GM12878 (cell line): Measurements from ENCODE around the gene VCAM1. TPM values are rescaled to one million over a fixed set of nuclear protein-coding genes. Genes with fewer than 3 reads are reported as not detected.

Experiments
- ATAC-seq: fragments of 200-7000 bp; cut with Tn5 transposase; 3 replicates; pipeline ENCODE4 v1.9.1; 2020; ENCODE audit warnings: mild to moderate bottlenecking, moderate library complexity
- BruUV-seq: library from RNA; stranded (reverse); fragments of 400-500 nt; replicated peaks from 2 replicates; lab custom pipeline; 2021; lab: Mats Ljungman, UMichigan
- CTCF ChIA-PET: fragments of 300-600 bp; sonication (Branson Sonifier 250); formaldehyde crosslinking; extraction: SDS; loops from one replicate; lab custom pipeline; 2021; ENCODE audit warnings: inconsistent platforms; lab: Yijun Ruan, JAX
- POLR2A ChIA-PET: fragments of 350-600 bp; formaldehyde crosslinking; extraction: SDS; loops from one replicate; lab custom pipeline; 2021; ENCODE audit warnings: inconsistent platforms; lab: Charles Lee
- RAD21 ChIA-PET: fragments of 300-600 bp; sonication (Branson Sonifier 250); formaldehyde crosslinking; loops from one replicate; lab custom pipeline; 2023; ENCODE audit warnings: antibody characterized with exemption; ENCODE audit not compliant: unreplicated experiment; lab: Charles Lee
- SMC1A ChIA-PET: fragments of 300-600 bp; sonication (Branson Sonifier 250); formaldehyde crosslinking; loops from one replicate; lab custom pipeline; 2023; ENCODE audit not compliant: unreplicated experiment, uncharacterized antibody; lab: Charles Lee
- DNase-seq: peaks from one replicate; pipeline ENCODE4 v3.0.0-alpha.2; 2011; ENCODE audit warnings: low read depth, low spot score
- FAIRE-seq: peaks from 3 replicates; lab custom pipeline; 2011; peaks lifted over from hg19 to GRCh38; lab: Jason Lieb, UNC
- H2AFZ ChIP-seq: 2 replicates; pipeline ENCODE4 v1.6.0; 2011; ENCODE audit warnings: low read depth, low read length, control low read depth; ENCODE audit not compliant: control insufficient read depth
- H3K27ac ChIP-seq: 2 replicates; pipeline ENCODE4 v1.5.1; 2011; ENCODE audit warnings: control low read depth; ENCODE audit not compliant: control insufficient read depth, insufficient read depth
- H3K27me3 ChIP-seq, 2 experiments: replicated peaks in 1 of 2; 2 replicates each; pipeline versions ENCODE4 v1.6.0 to v1.6.1; 2011; ENCODE audit warnings: low read length in 1 of 2; ENCODE audit not compliant: control insufficient read depth in 2 of 2, insufficient read depth in 2 of 2
- H3K36me3 ChIP-seq, 2 experiments: 2 replicates each; pipeline ENCODE4 v1.5.1; 2011; ENCODE audit warnings: low read length in 1 of 2; ENCODE audit not compliant: control insufficient read depth in 2 of 2, insufficient read depth in 2 of 2
- H3K4me1 ChIP-seq: 2 replicates; pipeline ENCODE4 v1.6.1; 2011; ENCODE audit warnings: mild to moderate bottlenecking, low read length, moderate library complexity, mixed read lengths; ENCODE audit not compliant: control insufficient read depth, insufficient read depth
- H3K4me2 ChIP-seq: 2 replicates; pipeline ENCODE4 v1.6.0; 2011; ENCODE audit warnings: control low read depth; ENCODE audit not compliant: control insufficient read depth, insufficient read depth
- H3K4me3 ChIP-seq: fragments of 200-600 bp; sonication (generic); 2 replicates; pipeline ENCODE4 v1.5.1; 2016
- H3K79me2 ChIP-seq: 2 replicates; pipeline ENCODE4 v1.6.0; 2011; ENCODE audit warnings: low read length; ENCODE audit not compliant: control insufficient read depth, insufficient read depth
- H3K9ac ChIP-seq: 2 replicates; pipeline ENCODE4 v1.8.0; 2011; ENCODE audit warnings: low read length, control low read depth, mixed read lengths; ENCODE audit not compliant: control insufficient read depth, insufficient read depth
- H3K9me3 ChIP-seq: replicated peaks from 3 replicates; pipeline ENCODE4 v1.5.1; 2011; ENCODE audit warnings: mild to moderate bottlenecking, low read length; ENCODE audit not compliant: control insufficient read depth, insufficient read depth
- H4K20me1 ChIP-seq: 2 replicates; pipeline ENCODE4 v1.6.0; 2011; ENCODE audit not compliant: control insufficient read depth, insufficient read depth
- CEBPZ ChIP-seq: fragments of 150-350 bp; IDR thresholded peaks from 2 replicates; pipeline ENCODE4 v1.6.1; 2016; ENCODE audit warnings: low read depth, low read length
- CREB1 ChIP-seq: IDR thresholded peaks from 2 replicates; pipeline ENCODE4 v1.6.1; 2012; ENCODE audit warnings: low read depth, mild to moderate bottlenecking, inconsistent platforms
- DPF2 ChIP-seq: fragments of 450-650 bp; IDR thresholded peaks from 2 replicates; pipeline ENCODE4 v1.6.1; 2017; ENCODE audit warnings: mild to moderate bottlenecking
- EZH2 ChIP-seq: IDR thresholded peaks from 2 replicates; pipeline ENCODE4 v1.6.1; 2012; ENCODE audit warnings: low read depth, mild to moderate bottlenecking, control low read depth, inconsistent platforms, low read length, borderline replicate concordance; ENCODE audit not compliant: control insufficient read depth
- FOXM1 ChIP-seq: IDR thresholded peaks from 2 replicates; pipeline ENCODE4 v1.6.1; 2012; ENCODE audit warnings: low read depth, mild to moderate bottlenecking, inconsistent platforms, low read length, moderate library complexity
- HDGF ChIP-seq: fragments of 450-650 bp; IDR thresholded peaks from 2 replicates; pipeline ENCODE4 v1.6.1; 2016; ENCODE audit warnings: antibody characterized with exemption
- MYB ChIP-seq: fragments of 150-350 bp; IDR thresholded peaks from 2 replicates; pipeline ENCODE4 v1.6.1; 2014; ENCODE audit warnings: mild to moderate bottlenecking, low read depth, low read length, borderline replicate concordance
- MYC ChIP-seq: IDR thresholded peaks from 2 replicates; pipeline ENCODE4 v1.6.1; 2011; ENCODE audit warnings: mild to moderate bottlenecking, low read length, moderate library complexity, inconsistent platforms; ENCODE audit not compliant: insufficient read depth, insufficient replicate concordance, insufficient read length, severe bottlenecking
- NBN ChIP-seq: fragments of 450-650 bp; IDR thresholded peaks from 2 replicates; pipeline ENCODE4 v1.6.1; 2016
- NRF1 ChIP-seq: conservative IDR thresholded peaks from 2 replicates; pipeline ENCODE4 v1.6.1; 2011; ENCODE audit warnings: mild to moderate bottlenecking, low read depth, low read length, improper control_type of control experiment
- SMC3 ChIP-seq: IDR thresholded peaks from 2 replicates; pipeline ENCODE4 v1.6.1; 2011; ENCODE audit warnings: low read length, improper control_type of control experiment, borderline replicate concordance
- SRF ChIP-seq, 2 experiments: IDR thresholded peaks; 2 replicates each; pipeline ENCODE4 v1.6.1; 2011; ENCODE audit warnings: low read depth in 2 of 2, low read length in 2 of 2, mild to moderate bottlenecking in 1 of 2, moderate library complexity in 1 of 2
- TBL1XR1 ChIP-seq: IDR thresholded peaks from 2 replicates; pipeline ENCODE4 v1.6.1; 2012; ENCODE audit warnings: low read depth, low read length, improper control_type of control experiment
- ZNF24 ChIP-seq: fragments of 450-650 bp; IDR thresholded peaks from 2 replicates; pipeline ENCODE4 v1.6.1; 2017; ENCODE audit warnings: antibody characterized with exemption, mild to moderate bottlenecking
- ZNF687 ChIP-seq: fragments of 450-650 bp; IDR thresholded peaks from 2 replicates; pipeline ENCODE4 v1.6.1; 2017; ENCODE audit warnings: mild to moderate bottlenecking, moderate library complexity
- WGBS: methylation state at CpG from one replicate; pipeline ENCODE4 v1.1.6; 2016; ENCODE audit warnings: low lambda C conversion rate; ENCODE audit not compliant: insufficient replicate concordance, insufficient coverage; ENCODE audit errors: missing lambda C conversion rate; 5-methylcytosine and 5-hydroxymethylcytosine counted together
- in situ Hi-C: fragments of 300-500 bp; cut with MboI; formaldehyde crosslinking; loops from 9 replicates; pipeline ENCODE4 v1.14.3; 2018; ENCODE audit warnings: mixed read lengths
- intact Hi-C: fragments of 100-400 bp; cut with micrococcal nuclease; formaldehyde crosslinking; loops from one replicate; pipeline ENCODE4 v1.14.2; 2022; ENCODE audit not compliant: unreplicated experiment
- polyA plus RNA-seq, 11 experiments: library from polyadenylated mRNA; depleted of rRNA in 4 of 11; unstranded in 6 of 11; stranded (reverse) in 5 of 11; fragments of >200 nt; fragmentation: Nextera tagmentation in 4 of 11; fragmentation: Illumina TruSeq in 1 of 11; extraction: Ambion mirVana in 4 of 11; extraction: Trizol in 1 of 11; gene quantifications; 1 replicate in 1 of 11; 2 replicates in 10 of 11; pipeline versions ENCODE4 v1.2.1 to v1.2.3, GENCODE V29; 2011 to 2016; ENCODE audit warnings: inconsistent platforms in 2 of 11, missing spikeins in 2 of 11, low read depth in 1 of 11
- total RNA-seq, 4 experiments: library from RNA; depleted of rRNA in 3 of 4; stranded (reverse); fragments of >200 nt in 3 of 4; fragmentation: Illumina TruSeq in 1 of 4; extraction: Trizol in 1 of 4; gene quantifications; 2 replicates each; pipeline versions ENCODE4 v1.2.1 to v1.2.3, GENCODE V29; 2013 to 2021
- TF ChIP-seq, protein P1 (sequence below): fragments of 450-650 bp; IDR thresholded peaks from 2 replicates; pipeline ENCODE4 v1.6.1; 2017; ENCODE audit warnings: low read depth, mild to moderate bottlenecking, moderate library complexity

Gene VCAM1
- total and polyA plus RNA-seq, 10 of the 15 experiments (the other 5 are each of a cell fraction or from before 2014, with no cell fraction given): 5.0 to 13.6 (median 7.4) TPM

DNA sequence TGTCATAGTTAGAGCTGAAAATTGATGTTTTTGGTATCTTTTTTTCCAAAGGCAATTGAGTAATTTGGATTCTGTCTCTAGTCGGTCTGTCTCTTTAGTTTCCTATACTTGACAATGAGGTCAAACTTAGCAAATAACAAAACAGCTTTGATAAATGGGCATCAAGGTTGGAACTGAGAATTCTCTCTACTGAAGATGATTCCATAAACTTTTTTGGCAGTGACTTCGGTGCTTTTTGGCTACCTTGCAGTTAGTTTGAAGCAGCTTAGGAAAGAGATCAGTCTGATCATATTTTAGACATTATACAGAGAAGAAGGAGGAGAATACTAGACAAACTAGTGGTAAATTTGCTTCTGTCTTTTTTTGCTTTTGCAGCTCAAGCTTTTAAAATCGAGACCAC lies 559 bp downstream of the VCAM1 start:
- H3K9me3 ChIP-seq: no peaks in the 10 kb centered on the region
- intact Hi-C loops (loop anchor here (5.0 to 10.0 kb wide), 2 partner anchors 108 to 255 kb away; no protein-coding TSS in a partner anchor), in situ Hi-C loops (no loop called here)
- CTCF ChIA-PET: interaction anchor here (0.5 to 1.3 kb wide), 7 partner anchors 9 to 257 kb away, joined by 3 read pairs; no protein-coding TSS in a partner anchor
- no peak overlapping the region; the same call in 1 of the 2 replicates for H3K9ac ChIP-seq
- peak overlapping the region; percentile 39; the same call in 1 of the 2 replicates for H3K27ac ChIP-seq
- ATAC-seq (no peak; the same call in 1 of the 3 replicates), DNase-seq (no peak), FAIRE-seq (no peak)
- no peaks in the 10 kb centered on the region for H3K27me3 ChIP-seq
- peak overlapping the region; percentile 72 for H3K4me2 ChIP-seq
- no peaks in the 10 kb centered on the region; the same call in 1 of the 2 replicates for H3K79me2 ChIP-seq
- POLR2A ChIA-PET: interaction anchor here (1.1 to 1.5 kb wide), 4 partner anchors 8 to 173 kb away, joined by 3 to 4 read pairs (median 4); no protein-coding TSS in a partner anchor
- 55% methylated on average over 3 of the region's 3 CpGs for WGBS
- RAD21 ChIA-PET: interaction anchor here (0.8 to 1.7 kb wide), 8 partner anchors 10 to 366 kb away, joined by 3 to 5 read pairs (median 4); no protein-coding TSS in a partner anchor
- no peaks in the 10 kb centered on the region for H3K36me3 ChIP-seq
- SMC1A ChIA-PET: interaction anchor here (0.8 to 3.5 kb wide), 9 partner anchors 9 to 637 kb away, joined by 3 to 8 read pairs (median 4); no protein-coding TSS in a partner anchor
- BruUV-seq: TSS peak; percentile 83
- H4K20me1 ChIP-seq: no peaks in the 10 kb centered on the region
- peak overlapping the region; percentile 83 for H2AFZ ChIP-seq
- H3K4me1 ChIP-seq: no peaks in the 10 kb centered on the region
- peak overlapping the region; percentile 46 for H3K4me3 ChIP-seq
- TF ChIP-seq MYC (no peak), ZNF687 (no peak), DPF2 (no peak), HDGF (no peak), FOXM1 (no peak), TBL1XR1 (no peak), MYB (no peak), SRF (IDR thresholded peaks at IDR 0.05; ENCODE audit: low read depth in 2 of 2, low read length in 2 of 2) (no peak), EZH2 (no peak), CEBPZ (no peak), ZNF24 (no peak), NRF1 (no peak), NBN (no peak), CREB1 (no peak), SMC3 (no peak)
- TF ChIP-seq, protein P1, sequence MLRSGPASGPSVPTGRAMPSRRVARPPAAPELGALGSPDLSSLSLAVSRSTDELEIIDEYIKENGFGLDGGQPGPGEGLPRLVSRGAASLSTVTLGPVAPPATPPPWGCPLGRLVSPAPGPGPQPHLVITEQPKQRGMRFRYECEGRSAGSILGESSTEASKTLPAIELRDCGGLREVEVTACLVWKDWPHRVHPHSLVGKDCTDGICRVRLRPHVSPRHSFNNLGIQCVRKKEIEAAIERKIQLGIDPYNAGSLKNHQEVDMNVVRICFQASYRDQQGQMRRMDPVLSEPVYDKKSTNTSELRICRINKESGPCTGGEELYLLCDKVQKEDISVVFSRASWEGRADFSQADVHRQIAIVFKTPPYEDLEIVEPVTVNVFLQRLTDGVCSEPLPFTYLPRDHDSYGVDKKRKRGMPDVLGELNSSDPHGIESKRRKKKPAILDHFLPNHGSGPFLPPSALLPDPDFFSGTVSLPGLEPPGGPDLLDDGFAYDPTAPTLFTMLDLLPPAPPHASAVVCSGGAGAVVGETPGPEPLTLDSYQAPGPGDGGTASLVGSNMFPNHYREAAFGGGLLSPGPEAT: no peak
